Cardiac fibroblast (primary cell): ENCODE measurements around the gene NIPSNAP2.

ENCODE experiments used
- DNase-seq, 2 donors: peaks; one replicate each; pipeline versions ENCODE4 v3.0.0 to v3.0.0-alpha.2; 2010; ENCODE audit warnings: low read depth in 2 of 2
- H3K4me3 ChIP-seq, 2 donors: replicated peaks in 1 of 2; 1 replicate in 1 of 2; 2 replicates in 1 of 2; pipeline ENCODE4 v1.5.1; 2011; ENCODE audit warnings: low read depth in 2 of 2, low read length in 2 of 2, mild to moderate bottlenecking in 2 of 2, moderate library complexity in 1 of 2
- TF ChIP-seq, protein P1 (sequence below): IDR thresholded peaks from one replicate; pipeline ENCODE4 v1.5.1; 2011; ENCODE audit warnings: low read depth, mild to moderate bottlenecking, low read length, inconsistent platforms

The NIPSNAP2 gene

DNA sequence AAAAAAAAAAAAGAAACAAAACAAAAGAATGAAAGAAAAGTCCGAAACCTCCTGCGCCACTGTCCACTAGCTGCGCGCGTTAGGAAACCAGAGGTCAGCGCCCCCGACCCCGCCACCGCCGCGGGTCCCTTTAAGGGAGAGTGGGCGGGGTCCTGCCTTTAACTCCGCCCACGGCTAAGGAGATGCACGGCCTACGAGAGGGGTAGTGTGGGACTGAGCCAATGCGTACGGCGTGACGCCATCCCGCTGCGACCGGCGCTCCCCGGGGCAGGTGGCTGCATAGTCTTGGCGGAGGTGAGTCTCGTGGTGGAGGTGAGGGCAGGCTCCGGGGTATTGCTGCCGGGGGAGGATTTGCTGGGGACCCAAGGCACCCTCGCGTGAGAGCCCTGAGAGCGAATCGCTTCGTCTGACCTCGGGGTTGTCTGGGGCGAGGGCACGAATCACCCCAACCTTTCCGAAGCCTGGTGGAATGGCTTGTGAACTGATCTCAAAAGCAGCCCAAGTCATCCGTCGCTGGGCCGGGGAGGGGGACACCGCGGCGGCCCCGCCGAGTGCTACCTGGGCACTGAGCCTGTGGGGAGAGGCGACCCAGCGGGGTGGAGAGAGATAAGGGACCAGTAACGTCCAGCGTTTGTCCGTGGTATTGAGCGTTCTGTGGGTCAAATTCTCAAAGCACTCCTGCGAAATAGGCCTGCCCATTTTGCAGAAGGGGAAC is 12.6 kb upstream of the NIPSNAP2 start, which contains the start of gene MRPS17:
MRPS17 (plus strand) TSS at position 241 of the 715 bp plus-strand sequence. CDS start 1,319 bp downstream, outside the sequence.
- peak; percentile 83 to 84 for DNase-seq
- peak within 1 kb of the TSS; percentile 96 for H3K4me3 ChIP-seq
- TF ChIP-seq, protein P1, sequence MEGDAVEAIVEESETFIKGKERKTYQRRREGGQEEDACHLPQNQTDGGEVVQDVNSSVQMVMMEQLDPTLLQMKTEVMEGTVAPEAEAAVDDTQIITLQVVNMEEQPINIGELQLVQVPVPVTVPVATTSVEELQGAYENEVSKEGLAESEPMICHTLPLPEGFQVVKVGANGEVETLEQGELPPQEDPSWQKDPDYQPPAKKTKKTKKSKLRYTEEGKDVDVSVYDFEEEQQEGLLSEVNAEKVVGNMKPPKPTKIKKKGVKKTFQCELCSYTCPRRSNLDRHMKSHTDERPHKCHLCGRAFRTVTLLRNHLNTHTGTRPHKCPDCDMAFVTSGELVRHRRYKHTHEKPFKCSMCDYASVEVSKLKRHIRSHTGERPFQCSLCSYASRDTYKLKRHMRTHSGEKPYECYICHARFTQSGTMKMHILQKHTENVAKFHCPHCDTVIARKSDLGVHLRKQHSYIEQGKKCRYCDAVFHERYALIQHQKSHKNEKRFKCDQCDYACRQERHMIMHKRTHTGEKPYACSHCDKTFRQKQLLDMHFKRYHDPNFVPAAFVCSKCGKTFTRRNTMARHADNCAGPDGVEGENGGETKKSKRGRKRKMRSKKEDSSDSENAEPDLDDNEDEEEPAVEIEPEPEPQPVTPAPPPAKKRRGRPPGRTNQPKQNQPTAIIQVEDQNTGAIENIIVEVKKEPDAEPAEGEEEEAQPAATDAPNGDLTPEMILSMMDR = no peak

DNA sequence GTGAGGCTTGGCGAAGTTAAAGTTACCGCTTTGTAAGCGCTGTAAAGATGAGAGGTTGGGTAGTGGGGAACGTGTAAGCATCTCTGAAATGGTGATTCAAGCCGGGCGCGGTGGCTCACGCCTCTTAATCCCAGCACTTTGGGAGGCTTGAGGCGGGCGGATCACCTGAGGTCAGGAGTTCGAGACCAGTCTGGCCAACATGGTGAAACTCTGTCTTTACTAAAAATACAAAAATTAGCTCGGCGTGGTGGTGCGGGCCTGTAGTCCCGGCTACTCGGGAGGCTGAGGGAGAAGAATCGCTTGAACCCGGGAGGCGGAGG is 12.1 kb upstream of the NIPSNAP2 start:
- H3K4me3 ChIP-seq = peak overlapping the region; percentile 96
- DNase-seq = peak in 1 of 2 donors; percentile 17

DNA sequence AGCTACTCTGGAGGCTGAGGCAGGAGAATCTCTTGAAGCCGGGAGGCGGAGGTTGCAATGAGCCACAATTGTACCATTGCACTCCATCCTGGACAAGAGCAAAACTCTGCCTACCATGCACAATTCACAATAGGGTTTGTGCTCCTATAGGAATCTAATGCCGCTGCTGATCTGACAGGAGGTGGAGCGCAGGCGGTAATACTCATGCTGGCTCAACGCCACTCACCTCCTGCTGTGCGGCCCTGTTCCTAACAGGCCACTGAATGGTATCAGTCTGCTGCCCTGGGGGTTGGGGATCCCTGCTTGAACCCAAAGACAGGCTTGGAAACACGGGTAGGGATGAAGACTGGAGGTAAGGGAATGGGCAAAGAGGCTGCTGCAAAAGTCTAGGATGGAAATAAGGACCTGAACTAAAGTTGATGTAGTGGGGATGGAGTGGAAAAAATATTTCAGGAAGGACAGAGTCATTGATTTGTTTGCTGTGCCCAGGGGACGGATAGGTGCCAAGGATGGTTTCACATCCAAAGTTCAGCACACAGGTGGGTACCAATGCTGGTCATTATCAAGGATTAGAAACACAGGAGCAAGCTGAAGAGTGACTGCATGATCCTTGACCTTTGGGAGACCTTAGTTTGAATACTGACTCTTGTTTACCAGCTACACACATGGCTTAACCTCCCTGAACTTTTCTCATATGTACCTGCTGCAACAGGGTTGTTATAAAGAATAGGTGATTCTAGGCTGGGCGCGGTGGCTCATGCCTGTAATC is 10.5 kb upstream of the NIPSNAP2 start:
- H3K4me3 ChIP-seq = no peak overlapping the region
- DNase-seq = no peak
- TF ChIP-seq, protein P1 = no peak

DNA sequence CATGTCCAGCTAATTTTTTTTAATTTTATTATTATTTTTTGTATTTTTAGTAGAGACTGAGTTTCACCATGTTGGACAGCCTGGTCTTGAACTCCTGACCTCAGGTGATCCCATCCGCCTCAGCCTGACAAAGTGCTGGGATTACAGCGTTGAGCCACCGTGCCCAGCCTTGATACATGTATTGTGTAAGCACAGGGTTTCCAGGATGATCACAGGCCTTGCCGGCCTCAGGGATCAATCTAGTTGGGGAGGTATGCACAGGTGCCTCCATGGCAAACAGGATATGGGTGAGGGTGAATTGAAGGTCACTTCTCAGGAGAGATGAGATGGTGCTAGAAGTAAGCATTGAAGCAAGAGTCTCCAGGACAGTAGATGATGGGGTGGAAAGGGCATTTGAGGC is 7.2 kb upstream of the NIPSNAP2 start:
- no peak for DNase-seq
- no peak overlapping the region for H3K4me3 ChIP-seq
- TF ChIP-seq, protein P1 = no peak

DNA sequence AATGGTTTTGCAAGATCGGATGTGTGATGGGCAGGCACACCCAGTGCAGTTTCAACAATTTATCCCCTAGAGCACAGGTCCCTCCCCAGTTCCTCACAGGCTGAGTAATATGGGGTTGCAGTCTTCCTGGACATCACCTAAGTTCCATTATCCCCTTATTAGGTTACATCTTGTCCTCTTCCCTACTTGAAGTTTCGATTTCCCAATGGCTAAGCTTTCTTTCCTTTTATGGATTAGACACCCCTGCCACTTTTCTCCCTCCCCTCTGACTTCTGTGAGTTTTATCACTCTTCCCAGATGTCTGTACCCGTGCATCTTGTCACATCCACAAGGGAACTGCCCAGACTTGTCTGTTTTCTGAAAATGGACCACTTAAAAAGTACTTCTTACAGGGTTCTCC is 2.4 kb upstream of the NIPSNAP2 start:
- no peak for DNase-seq
- no peak overlapping the region for H3K4me3 ChIP-seq
- TF ChIP-seq, protein P1 = no peak

DNA sequence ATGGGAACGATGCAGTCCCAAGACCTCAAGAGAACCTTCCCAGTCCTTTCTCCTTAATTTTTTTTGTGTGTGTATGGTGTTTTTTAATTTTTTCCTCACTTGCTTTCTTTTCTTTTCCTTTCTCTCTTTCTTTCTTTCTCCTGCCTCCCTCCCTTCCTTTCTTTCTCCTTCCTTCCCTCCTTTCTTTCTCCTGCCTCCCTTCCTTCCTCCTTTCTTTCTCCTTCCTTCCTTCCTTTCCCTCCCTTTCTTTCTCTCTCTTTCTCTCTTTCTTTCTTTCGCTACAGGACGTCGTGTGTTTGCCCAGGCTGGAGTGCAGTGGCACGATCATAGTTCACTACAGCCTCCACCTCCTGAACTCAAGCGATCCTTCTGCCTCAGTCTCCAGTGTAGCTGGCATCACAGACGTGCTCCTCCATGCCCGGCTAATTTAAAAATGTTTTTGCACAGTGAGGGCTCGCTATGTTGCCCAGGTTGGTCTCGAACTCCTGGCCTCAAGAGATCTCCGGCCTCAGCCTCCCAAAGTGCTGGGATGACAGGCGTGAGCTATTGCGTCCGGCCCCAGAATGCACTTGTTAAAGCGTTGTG is 709 bp upstream of the NIPSNAP2 start:
- peak overlapping the region; percentile 50 to 68 for H3K4me3 ChIP-seq
- TF ChIP-seq, protein P1 = no peak
- no peak for DNase-seq

DNA sequence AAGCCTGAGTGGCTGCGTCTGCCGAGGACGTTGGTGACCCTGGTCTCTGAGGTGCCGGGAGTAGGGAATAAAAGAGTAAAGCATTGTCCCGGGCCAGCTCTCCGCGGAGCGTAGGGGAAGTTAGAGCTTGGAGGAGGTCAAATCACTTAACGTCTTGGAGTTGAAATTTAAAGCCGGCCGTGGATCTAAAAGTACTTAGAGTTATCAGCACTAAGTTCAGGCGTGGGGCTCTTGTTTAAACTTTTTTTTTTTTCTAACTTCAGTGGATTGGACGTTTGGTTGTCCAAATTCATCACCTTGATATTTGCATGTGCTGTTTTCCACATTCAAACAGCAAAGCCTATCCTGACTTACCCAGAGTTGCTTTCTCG is 700 bp downstream of the NIPSNAP2 start:
- DNase-seq = peak; percentile 53 to 57
- H3K4me3 ChIP-seq = peak overlapping the region; percentile 52 to 68
- TF ChIP-seq, protein P1 = no peak
